Bronchial smooth muscle cell (primary cell): ENCODE data around the gene EDAR. TPM values are rescaled to one million over a fixed set of nuclear protein-coding genes. Genes with fewer than 3 reads are reported as not detected.

ENCODE experiments used
- total RNA-seq: library from RNA; depleted of rRNA; stranded (reverse); fragments of >200 nt; gene quantifications from 2 replicates; pipeline ENCODE4 v1.2.1, GENCODE V29; 2014

The EDAR gene
- total RNA-seq: not detected in 2 replicates

DNA sequence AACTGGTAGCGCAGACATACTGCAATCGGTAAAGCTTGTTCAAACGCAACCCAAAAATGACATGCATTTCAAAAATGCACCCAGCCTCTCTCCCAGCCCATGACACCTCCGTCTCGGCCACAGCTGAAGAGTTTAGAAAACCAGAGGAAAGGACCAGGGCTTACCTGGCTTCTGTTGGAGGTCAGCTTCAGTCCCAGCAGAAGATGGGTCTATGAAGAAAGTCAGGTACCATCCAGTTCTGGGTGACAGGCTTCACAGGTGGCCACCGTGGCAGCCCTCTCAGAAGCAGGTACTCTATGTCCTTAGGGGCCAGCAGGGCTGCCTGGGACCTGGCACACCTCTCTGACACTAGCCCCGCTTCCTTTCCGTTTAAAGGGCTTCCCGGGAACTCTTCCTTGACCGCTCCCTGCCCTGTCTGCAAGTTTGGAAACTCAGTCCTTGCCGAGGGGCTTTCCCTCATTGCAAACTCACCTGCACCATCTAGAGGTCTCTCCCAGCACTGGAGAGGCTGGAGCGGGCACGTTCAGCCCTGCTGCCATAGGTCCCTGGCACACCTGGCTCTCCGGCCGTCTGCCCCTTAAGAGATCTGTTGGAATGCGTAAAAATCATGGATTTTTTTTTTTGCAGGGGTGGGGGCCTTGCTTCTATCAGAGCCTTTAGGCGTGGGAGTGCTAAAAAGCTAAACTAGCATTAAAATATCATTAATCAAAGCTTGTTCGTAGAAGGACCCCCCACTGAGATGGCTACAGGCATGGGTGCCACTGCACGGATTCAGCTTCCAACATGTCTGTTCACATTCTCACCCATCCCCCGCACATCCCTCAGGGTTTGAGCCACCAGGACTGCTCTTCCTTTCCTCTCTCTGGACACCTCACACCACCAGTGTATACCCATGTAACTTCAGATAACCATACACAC is at the start of gene EDAR:
TSS of gene EDAR (minus strand) at position 425 of the 918 bp plus-strand sequence. CDS start 58,206 bp downstream, outside the sequence.

Other genes with a start within 250 kb of the EDAR start
- 2.5 and 2.8 TPM in 2 replicates for gene CCDC138, start 202.4 kb downstream of the EDAR start, total RNA-seq
- 1.9 and 2.5 TPM in 2 replicates for gene SH3RF3, start 140.0 kb upstream of the EDAR start, total RNA-seq